Stimulated activated effector memory CD8-positive, alpha-beta T cell treated with anti-CD3 and anti-CD28 coated beads, Interleukin-12 subunit alpha, Interleukin-12 subunit beta, amount 100 ng/mL, for 72 hours (primary cell): Measurements from ENCODE around the gene GSTM4.

Source experiments
- ATAC-seq: fragments of 150-1000 bp; cut with Tn5 transposase; 2 replicates; pipeline ENCODE4 v1.10.0; 2021
- DNase-seq, 2 donors: peaks; one replicate each; pipeline ENCODE4 v3.0.0; 2021 to 2022; ENCODE audit warnings: low spot score in 2 of 2
- H3K27ac Mint-ChIP-seq: one replicate; pipeline ENCODE4 v1.8.0; 2022; ENCODE audit warnings: mild to moderate bottlenecking, mixed read lengths
- H3K36me3 Mint-ChIP-seq: one replicate; pipeline ENCODE4 v1.8.0; 2022; ENCODE audit warnings: mild to moderate bottlenecking, mixed read lengths
- H3K4me1 Mint-ChIP-seq: one replicate; pipeline ENCODE4 v1.8.0; 2022; ENCODE audit warnings: mixed read lengths
- H3K4me3 Mint-ChIP-seq: one replicate; pipeline ENCODE4 v1.8.0; 2022; ENCODE audit warnings: mild to moderate bottlenecking, mixed read lengths
- H3K9me3 Mint-ChIP-seq: one replicate; pipeline ENCODE4 v1.8.0; 2022; ENCODE audit warnings: mixed read lengths

Gene GSTM4

DNA sequence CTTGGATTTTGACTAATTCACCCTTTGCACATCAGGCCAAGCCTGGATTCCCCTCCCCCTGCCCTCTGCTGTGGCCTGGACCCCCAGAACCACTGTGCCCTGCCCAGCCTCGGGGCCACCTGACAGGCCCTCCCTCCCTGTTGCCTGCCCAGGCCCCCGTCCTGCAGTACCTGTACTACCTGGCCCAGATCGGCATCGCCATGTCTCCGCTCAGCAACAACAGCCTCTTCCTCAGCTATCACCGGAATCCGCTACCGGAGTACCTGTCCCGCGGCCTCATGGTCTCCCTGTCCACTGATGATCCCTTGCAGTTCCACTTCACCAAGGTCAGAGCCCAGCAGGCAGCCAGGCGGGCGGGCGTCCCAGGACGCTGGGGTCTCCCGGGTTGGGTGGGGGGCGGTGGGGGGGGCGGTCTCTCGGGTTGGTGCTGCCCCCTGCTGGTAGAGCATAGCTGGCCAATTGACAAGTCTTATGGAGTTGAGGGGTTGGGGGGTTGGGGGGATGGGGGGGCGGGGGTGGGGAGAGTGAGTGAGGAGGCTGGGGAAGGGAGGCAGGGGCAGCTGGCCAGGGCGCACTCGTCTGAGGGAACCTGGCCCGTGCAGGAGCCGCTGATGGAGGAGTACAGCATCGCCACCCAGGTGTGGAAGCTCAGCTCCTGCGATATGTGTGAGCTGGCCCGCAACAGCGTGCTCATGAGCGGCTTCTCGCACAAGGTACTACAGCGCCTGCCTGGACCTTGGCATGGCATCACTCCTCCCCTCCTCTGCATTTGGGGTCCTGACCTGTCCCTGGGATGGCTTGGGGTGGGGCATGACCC lies 25.6 kb upstream of the GSTM4 start:
- H3K27ac Mint-ChIP-seq = peak overlapping the region; percentile 37
- peaks cover 36% of the 10 kb centered on the region for H3K4me1 Mint-ChIP-seq
- ATAC-seq = no peak
- DNase-seq = peak in 1 of 2 donors; percentile 53
- no peaks in the 10 kb centered on the region for H3K9me3 Mint-ChIP-seq
- peaks cover 61% of the 10 kb centered on the region for H3K36me3 Mint-ChIP-seq
- no peak overlapping the region for H3K4me3 Mint-ChIP-seq

- Mint-ChIP-seq H3K36me3 (peaks cover 58% of the 10 kb centered on the region), H3K9me3 (no peaks in the 10 kb centered on the region), H3K27ac (peak overlapping the region; percentile 33), H3K4me1 (peaks cover 34% of the 10 kb centered on the region), H3K4me3 (no peak overlapping the region)
- DNase-seq = peak in 1 of 2 donors; percentile 46
- ATAC-seq = no peak
These were observed 24.9 kb upstream of the GSTM4 start for GRCh38 chr1:109630898-109631512.

GRCh38 chr1:109631513-109632505 lies 24.1 kb upstream of the GSTM4 start:
- Mint-ChIP-seq H3K27ac (peak overlapping the region; percentile 33), H3K36me3 (peaks cover 52% of the 10 kb centered on the region), H3K4me3 (no peak overlapping the region), H3K9me3 (no peaks in the 10 kb centered on the region), H3K4me1 (peaks cover 31% of the 10 kb centered on the region)
- no peak for ATAC-seq
- DNase-seq = peak in 1 of 2 donors; percentile 44

GRCh38 chr1:109632671-109633346 lies 23.1 kb upstream of the GSTM4 start:
- no peak for ATAC-seq
- Mint-ChIP-seq H3K36me3 (peaks cover 44% of the 10 kb centered on the region), H3K9me3 (no peaks in the 10 kb centered on the region), H3K4me1 (peaks cover 30% of the 10 kb centered on the region), H3K27ac (peak overlapping the region; percentile 58), H3K4me3 (no peak overlapping the region)
- peak in 1 of 2 donors; percentile 45 for DNase-seq

DNA sequence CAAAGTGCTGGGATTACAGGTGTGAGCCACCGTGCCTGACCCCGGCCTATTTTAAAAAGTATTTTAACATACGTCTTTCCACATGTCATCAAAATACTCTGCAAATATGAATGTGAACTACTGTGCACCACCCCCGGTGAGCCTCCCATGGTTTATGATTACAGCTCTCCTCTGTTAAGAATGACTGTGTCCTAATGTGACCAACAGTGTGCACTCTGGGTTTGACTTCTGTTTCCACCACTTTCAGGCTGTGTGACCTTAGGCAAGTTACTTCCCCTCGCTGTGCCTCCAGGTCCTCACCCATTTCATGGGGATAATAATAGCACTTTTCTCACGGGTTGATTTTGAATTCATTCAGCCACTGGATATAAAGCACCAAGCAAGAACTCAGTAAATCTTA lies 21.6 kb upstream of the GSTM4 start:
- H3K27ac Mint-ChIP-seq = peak overlapping the region; percentile 39
- ATAC-seq (peak; percentile 73), DNase-seq (peak in 1 of 2 donors; percentile 45)
- H3K36me3 Mint-ChIP-seq = peaks cover 29% of the 10 kb centered on the region
- H3K4me3 Mint-ChIP-seq = no peak overlapping the region
- H3K9me3 Mint-ChIP-seq = no peaks in the 10 kb centered on the region
- peaks cover 22% of the 10 kb centered on the region for H3K4me1 Mint-ChIP-seq

DNA sequence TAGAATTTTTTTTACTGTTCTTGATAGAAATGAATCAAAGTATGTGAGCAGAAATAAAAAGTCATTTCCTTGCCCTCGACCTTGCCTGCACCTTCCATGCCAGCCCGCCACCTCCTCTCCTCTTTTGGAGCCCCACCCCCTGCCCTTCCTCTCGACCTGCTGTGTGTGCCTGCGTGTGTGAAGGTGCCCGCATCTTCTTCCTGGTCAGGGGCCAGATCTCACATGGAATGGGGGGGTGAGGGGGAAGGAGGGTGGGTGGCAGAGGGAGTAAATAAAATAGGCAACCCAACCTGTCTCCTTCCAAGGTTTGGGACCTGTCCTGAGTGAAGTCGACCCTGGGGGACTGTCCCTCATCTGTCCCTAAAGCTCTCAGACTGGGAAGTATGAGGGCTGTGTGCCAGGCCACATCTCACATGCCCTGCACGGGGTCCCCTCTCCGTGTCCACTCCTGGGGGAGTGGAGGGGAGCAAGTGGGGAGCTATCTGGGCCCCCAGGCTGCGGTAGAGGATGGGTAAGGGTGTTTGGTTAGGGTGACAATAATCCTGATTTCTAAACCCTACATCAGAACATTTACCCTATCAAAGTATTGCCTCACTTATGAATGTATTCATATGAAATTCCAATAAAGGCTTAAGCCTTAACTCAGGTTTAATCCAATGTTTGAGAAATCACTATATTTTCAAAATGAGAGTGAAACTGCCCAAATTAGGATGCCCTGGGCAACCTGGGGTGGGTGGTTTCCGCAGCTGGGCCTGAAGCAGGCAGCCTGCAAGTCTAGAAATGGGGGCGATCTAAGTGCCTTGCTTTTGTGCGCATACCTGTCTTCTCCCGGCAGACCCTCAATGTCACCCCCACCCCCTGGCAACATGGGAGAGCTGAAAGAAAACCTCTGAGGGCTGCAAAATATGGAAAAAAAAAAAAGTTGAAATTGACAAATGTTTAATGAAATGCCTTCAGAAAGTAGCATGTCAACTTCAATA lies 20.8 kb upstream of the GSTM4 start:
- H3K4me3 Mint-ChIP-seq = no peak overlapping the region

GRCh38 chr1:109635862-109636200 lies 20.1 kb upstream of the GSTM4 start:
- DNase-seq (no peak), ATAC-seq (no peak)
- peak overlapping the region; percentile 14 for H3K27ac Mint-ChIP-seq
- H3K9me3 Mint-ChIP-seq = no peaks in the 10 kb centered on the region
- H3K4me1 Mint-ChIP-seq = peaks cover 28% of the 10 kb centered on the region
- peaks cover 23% of the 10 kb centered on the region for H3K36me3 Mint-ChIP-seq
- no peak overlapping the region for H3K4me3 Mint-ChIP-seq

More for the DNA sequence above, 20.8 kb upstream of the GSTM4 start:
- Mint-ChIP-seq H3K36me3 (peaks cover 24% of the 10 kb centered on the region), H3K4me1 (peaks cover 24% of the 10 kb centered on the region), H3K9me3 (no peaks in the 10 kb centered on the region), H3K27ac (peak overlapping the region; percentile 39)
- DNase-seq (peak in 1 of 2 donors; percentile 46), ATAC-seq (peak; percentile 46)

DNA sequence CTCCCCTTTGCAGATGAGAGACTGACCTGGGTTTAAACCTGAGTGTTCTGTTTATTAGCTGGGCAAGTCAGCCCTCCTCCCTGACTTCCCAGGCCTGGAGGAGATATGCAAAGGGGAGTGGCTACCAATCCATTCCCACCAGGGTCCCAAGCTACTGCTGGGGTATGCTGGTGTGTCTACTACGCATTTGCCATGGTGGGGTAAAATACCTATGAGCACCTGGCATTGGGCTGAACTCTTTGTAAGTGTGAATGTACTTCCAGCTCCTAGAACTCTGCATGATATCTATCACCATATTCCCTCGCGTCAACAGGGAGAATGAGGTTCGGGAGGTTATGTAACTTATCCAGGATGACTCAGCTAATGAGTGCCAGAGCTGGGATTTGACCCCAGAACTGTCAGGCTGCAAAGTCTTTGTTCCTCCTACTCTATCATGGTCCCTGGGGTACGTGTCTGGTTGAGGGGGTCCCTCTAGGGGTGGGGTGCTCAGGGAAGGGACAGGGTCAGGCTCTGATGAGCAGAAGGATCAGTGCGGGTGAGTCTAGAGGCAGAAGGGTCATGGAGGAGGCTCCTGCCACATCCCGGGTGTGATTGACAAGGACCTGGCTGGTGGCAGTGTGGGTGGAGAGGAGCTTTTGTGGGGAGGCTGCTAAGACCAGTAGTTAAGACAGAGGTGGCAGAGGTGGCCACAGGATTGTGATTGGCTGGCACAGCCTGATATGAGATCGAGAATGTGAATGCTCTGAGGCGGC lies 19.5 kb upstream of the GSTM4 start:
- DNase-seq = peak in 1 of 2 donors; percentile 43
- Mint-ChIP-seq H3K27ac (no peak overlapping the region), H3K36me3 (peaks cover 18% of the 10 kb centered on the region), H3K4me1 (peaks cover 28% of the 10 kb centered on the region), H3K4me3 (no peak overlapping the region), H3K9me3 (no peaks in the 10 kb centered on the region)
- ATAC-seq = no peak

GRCh38 chr1:109637446-109637845 lies 18.5 kb upstream of the GSTM4 start:
- Mint-ChIP-seq H3K27ac (peak overlapping the region; percentile 17), H3K4me1 (peaks cover 22% of the 10 kb centered on the region), H3K4me3 (no peak overlapping the region), H3K36me3 (peaks cover 9% of the 10 kb centered on the region), H3K9me3 (no peaks in the 10 kb centered on the region)
- DNase-seq = peak in 1 of 2 donors; percentile 8
- no peak for ATAC-seq

- Mint-ChIP-seq H3K27ac (no peak overlapping the region), H3K36me3 (peaks cover 5% of the 10 kb centered on the region), H3K9me3 (no peaks in the 10 kb centered on the region), H3K4me1 (peaks cover 21% of the 10 kb centered on the region), H3K4me3 (no peak overlapping the region)
- DNase-seq (peak in 1 of 2 donors; percentile 40), ATAC-seq (no peak)
These were observed 16.6 kb upstream of the GSTM4 start for GRCh38 chr1:109639063-109639840.

DNA sequence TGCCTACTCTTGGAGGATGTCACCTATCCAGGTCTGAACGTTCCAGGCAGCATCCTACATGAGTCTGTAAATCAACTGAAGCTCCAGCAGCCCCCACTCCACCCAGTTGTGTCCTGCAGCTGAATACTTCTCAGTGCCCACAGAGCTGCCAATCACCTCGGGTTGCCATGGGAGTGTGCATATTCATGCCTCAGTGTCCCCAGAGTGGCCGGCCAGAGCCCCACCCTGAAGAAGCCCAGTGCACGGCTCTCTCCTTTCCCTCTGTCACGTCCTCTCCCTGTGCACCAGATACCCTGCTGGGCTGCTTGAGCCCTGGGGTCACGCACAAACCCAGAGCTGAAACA lies 16.1 kb upstream of the GSTM4 start:
- Mint-ChIP-seq H3K4me3 (no peak overlapping the region), H3K9me3 (no peaks in the 10 kb centered on the region), H3K36me3 (peaks cover 5% of the 10 kb centered on the region), H3K4me1 (peaks cover 15% of the 10 kb centered on the region), H3K27ac (peak overlapping the region; percentile 64)
- ATAC-seq (no peak), DNase-seq (no peak)

- no peaks in the 10 kb centered on the region for H3K9me3 Mint-ChIP-seq
- DNase-seq (peak; percentile 95 to 98), ATAC-seq (peak; percentile 79)
- H3K4me1 Mint-ChIP-seq = peaks cover 10% of the 10 kb centered on the region
- peaks cover 5% of the 10 kb centered on the region for H3K36me3 Mint-ChIP-seq
- no peak overlapping the region for H3K4me3 Mint-ChIP-seq
- H3K27ac Mint-ChIP-seq = peak overlapping the region; percentile 64
These were observed 15.5 kb upstream of the GSTM4 start for GRCh38 chr1:109640285-109640865.
